Activated CD4-positive, alpha-beta memory T cell treated with anti-CD3 and anti-CD28 coated beads for 36 hours (primary cell): ENCODE data around the gene DAB2. TPM values are rescaled to one million over a fixed set of nuclear protein-coding genes. Genes with fewer than 3 reads are reported as not detected.

ENCODE experiments used
- CTCF ChIA-PET: fragments of 350-600 bp; sonication (Branson Sonifier 250); formaldehyde crosslinking; loops from one replicate; lab custom pipeline; 2021; ENCODE audit warnings: antibody characterized with exemption, inconsistent platforms; lab: Charles Lee
- POLR2A ChIA-PET: fragments of 350-600 bp; sonication (Branson Sonifier 250); formaldehyde crosslinking; loops from one replicate; lab custom pipeline; 2021; ENCODE audit warnings: antibody characterized with exemption; lab: Charles Lee
- DNase-seq: peaks from one replicate; pipeline ENCODE4 v3.0.0-alpha.2; 2020
- H3K27ac Mint-ChIP-seq: one replicate; pipeline ENCODE4 v1.8.0; 2021; ENCODE audit warnings: mixed read lengths
- H3K27me3 Mint-ChIP-seq: one replicate; pipeline ENCODE4 v1.8.0; 2021; ENCODE audit warnings: mixed read lengths
- H3K36me3 Mint-ChIP-seq: one replicate; pipeline ENCODE4 v1.8.0; 2021; ENCODE audit warnings: mixed read lengths
- H3K4me1 Mint-ChIP-seq: one replicate; pipeline ENCODE4 v1.8.0; 2021; ENCODE audit warnings: low read depth, mixed read lengths
- H3K4me3 Mint-ChIP-seq: one replicate; pipeline ENCODE4 v1.8.0; 2021; ENCODE audit warnings: mild to moderate bottlenecking, mixed read lengths
- H3K9me3 Mint-ChIP-seq: one replicate; pipeline ENCODE4 v1.8.0; 2021; ENCODE audit warnings: mixed read lengths
- intact Hi-C: fragments of 100-400 bp; cut with micrococcal nuclease; formaldehyde crosslinking; loops from one replicate; pipeline ENCODE4 v1.15.1; 2023
- total RNA-seq, 2 experiments: library from RNA; stranded (reverse); gene quantifications; one replicate each; pipeline ENCODE4 v1.2.3, GENCODE V29; 2021

The DAB2 gene
- total RNA-seq, 2 experiments from 2014 or later = not detected

DNA sequence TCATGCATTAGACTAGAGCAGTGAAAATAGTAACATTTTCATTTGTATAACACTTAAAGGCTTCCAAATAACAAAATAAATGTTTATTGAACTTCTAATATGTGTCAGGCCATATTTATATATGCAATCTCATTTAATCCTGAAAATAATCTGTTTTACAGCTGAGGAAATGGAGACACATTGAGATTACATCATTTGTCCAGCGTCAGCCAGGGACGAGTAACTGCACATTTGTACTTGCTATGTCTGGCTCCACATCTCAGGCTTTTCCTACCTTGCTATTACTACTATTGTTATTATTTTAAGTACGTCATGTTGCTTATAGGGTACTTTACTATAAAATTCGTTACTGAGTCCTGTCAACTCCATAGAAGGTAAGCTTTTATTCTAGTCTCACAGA, 56.7 kb downstream of the DAB2 start:
- Mint-ChIP-seq H3K9me3 (no peaks in the 10 kb centered on the region), H3K4me1 (peaks cover 3% of the 10 kb centered on the region), H3K27ac (no peak overlapping the region), H3K36me3 (no peaks in the 10 kb centered on the region), H3K27me3 (no peaks in the 10 kb centered on the region), H3K4me3 (no peak overlapping the region)
- CTCF ChIA-PET = interaction anchor here (0.7 to 1.7 kb wide), 3 partner anchors 8 to 150 kb away, joined by 3 to 5 read pairs (median 4); partner anchors contain the start of gene DAB2
- POLR2A ChIA-PET = no interaction called here
- intact Hi-C loops = no loop called here
- no peak for DNase-seq

GRCh38 chr5:39367711-39368110, 57.1 kb downstream of the DAB2 start:
- no peak for DNase-seq
- no peaks in the 10 kb centered on the region for H3K27me3 Mint-ChIP-seq
- no peak overlapping the region for H3K4me3 Mint-ChIP-seq
- H3K9me3 Mint-ChIP-seq = no peaks in the 10 kb centered on the region
- H3K36me3 Mint-ChIP-seq = no peaks in the 10 kb centered on the region
- CTCF ChIA-PET = interaction anchor here (1.2 kb wide), 1 partner anchor 9 kb away, joined by 4 read pairs; no protein-coding TSS in a partner anchor
- POLR2A ChIA-PET = no interaction called here
- intact Hi-C loops = no loop called here
- peaks cover 3% of the 10 kb centered on the region for H3K4me1 Mint-ChIP-seq
- no peak overlapping the region for H3K27ac Mint-ChIP-seq

DNA sequence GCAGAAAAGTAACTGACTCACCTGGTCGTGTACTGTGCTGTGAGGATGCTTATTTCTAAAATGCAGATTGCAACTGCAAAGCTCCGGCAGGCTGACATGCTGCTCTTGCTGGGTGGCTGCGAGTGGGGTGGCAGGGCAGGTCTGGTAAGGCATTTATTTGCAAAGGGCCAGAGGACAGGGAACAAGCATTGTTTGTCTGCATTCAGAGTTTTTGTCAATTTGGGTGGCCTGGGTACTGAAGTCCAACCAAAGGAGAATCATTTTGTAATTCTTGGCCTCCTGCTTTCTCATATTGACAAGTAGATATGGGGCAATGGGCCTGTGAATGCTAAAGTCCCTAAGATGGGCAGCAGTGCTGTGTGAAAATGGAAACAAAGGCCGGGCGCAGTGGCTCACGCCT, 60.4 kb downstream of the DAB2 start, which contains the start of gene C9:
Gene C9, minus strand, starts transcription at position 129 of the 400 bp plus-strand sequence. Its CDS starts 31 bp downstream, at position 98.
- H3K4me3 Mint-ChIP-seq = no peak within 1 kb of the TSS
- H3K9me3 Mint-ChIP-seq = no peaks in the 10 kb centered on the region
- ChIA-PET POLR2A (no interaction called here), CTCF (no interaction called here)
- no peaks in the 10 kb centered on the region for H3K27me3 Mint-ChIP-seq
- no peaks in the 10 kb centered on the region for H3K36me3 Mint-ChIP-seq
- no peak within 1 kb of the TSS for H3K27ac Mint-ChIP-seq
- intact Hi-C loops = no loop called here
- DNase-seq = no peak
- peaks cover 7% of the 10 kb centered on the region for H3K4me1 Mint-ChIP-seq

- intact Hi-C loops = no loop called here
- no peak overlapping the region for H3K27ac Mint-ChIP-seq
- no peak for DNase-seq
- ChIA-PET POLR2A (no interaction called here), CTCF (interaction anchor here (1.2 kb wide), 1 partner anchor 13 kb away, joined by 6 read pairs; no protein-coding TSS in a partner anchor)
- no peak overlapping the region for H3K4me3 Mint-ChIP-seq
- H3K4me1 Mint-ChIP-seq = peaks cover 7% of the 10 kb centered on the region
- H3K36me3 Mint-ChIP-seq = no peaks in the 10 kb centered on the region
- no peaks in the 10 kb centered on the region for H3K9me3 Mint-ChIP-seq
- no peaks in the 10 kb centered on the region for H3K27me3 Mint-ChIP-seq
Measured at GRCh38 chr5:39363217-39363616, 61.6 kb downstream of the DAB2 start.

GRCh38 chr5:39362646-39363045, 62.1 kb downstream of the DAB2 start:
- intact Hi-C loops = no loop called here
- Mint-ChIP-seq H3K27ac (no peak overlapping the region), H3K9me3 (no peaks in the 10 kb centered on the region), H3K27me3 (no peaks in the 10 kb centered on the region), H3K36me3 (no peaks in the 10 kb centered on the region), H3K4me3 (no peak overlapping the region), H3K4me1 (peaks cover 7% of the 10 kb centered on the region)
- DNase-seq = no peak
- ChIA-PET CTCF (interaction anchor here (1.2 kb wide), 1 partner anchor 13 kb away, joined by 6 read pairs; no protein-coding TSS in a partner anchor), POLR2A (no interaction called here)

GRCh38 chr5:39361306-39361705, 63.5 kb downstream of the DAB2 start:
- ChIA-PET POLR2A (no interaction called here), CTCF (interaction anchor here (1.6 kb wide), 1 partner anchor 10 kb away, joined by 5 read pairs; no protein-coding TSS in a partner anchor)
- Mint-ChIP-seq H3K4me1 (peaks cover 7% of the 10 kb centered on the region), H3K4me3 (no peak overlapping the region), H3K27ac (no peak overlapping the region), H3K9me3 (no peaks in the 10 kb centered on the region), H3K27me3 (no peaks in the 10 kb centered on the region), H3K36me3 (no peaks in the 10 kb centered on the region)
- intact Hi-C loops = no loop called here
- no peak for DNase-seq

DNA sequence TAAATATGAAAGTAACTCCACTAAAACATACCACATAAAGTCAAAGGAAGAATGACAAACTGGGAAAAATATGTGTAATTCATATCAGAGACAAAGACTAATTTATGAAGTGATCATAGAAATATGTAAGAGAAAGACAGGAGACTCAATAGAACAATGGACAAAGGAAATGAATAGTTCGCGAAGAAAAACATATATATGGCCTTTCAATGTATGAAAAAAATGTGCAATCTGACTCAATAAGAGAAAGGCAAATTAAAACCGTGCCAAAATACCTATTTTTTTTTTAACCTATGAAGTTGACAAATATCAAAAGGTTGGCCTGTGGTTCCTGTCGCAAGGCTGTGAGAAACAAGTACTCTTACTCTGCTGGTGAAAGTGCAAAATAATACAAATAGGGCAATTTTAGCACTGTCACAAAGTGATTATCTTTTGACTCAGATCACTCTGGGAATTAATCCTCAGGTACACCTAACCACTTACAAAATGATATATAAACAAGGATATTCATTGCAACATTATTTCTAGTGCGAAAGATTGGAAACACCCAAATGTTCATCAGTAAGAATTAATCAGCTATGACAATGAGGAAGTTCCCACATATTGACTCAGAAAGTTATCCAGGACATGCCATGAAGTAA, 64.2 kb downstream of the DAB2 start:
- H3K27ac Mint-ChIP-seq = no peak overlapping the region
- CTCF ChIA-PET = interaction anchor here (1.6 kb wide), 1 partner anchor 11 kb away, joined by 5 read pairs; no protein-coding TSS in a partner anchor
- peaks cover 7% of the 10 kb centered on the region for H3K4me1 Mint-ChIP-seq
- no peaks in the 10 kb centered on the region for H3K27me3 Mint-ChIP-seq
- peak; percentile 14 for DNase-seq
- POLR2A ChIA-PET = no interaction called here
- no peak overlapping the region for H3K4me3 Mint-ChIP-seq
- H3K36me3 Mint-ChIP-seq = no peaks in the 10 kb centered on the region
- intact Hi-C loops = no loop called here
- no peaks in the 10 kb centered on the region for H3K9me3 Mint-ChIP-seq

GRCh38 chr5:39356263-39356662, 68.5 kb downstream of the DAB2 start:
- peaks cover 7% of the 10 kb centered on the region for H3K4me1 Mint-ChIP-seq
- no peak overlapping the region for H3K27ac Mint-ChIP-seq
- ChIA-PET POLR2A (no interaction called here), CTCF (interaction anchor here (1.7 kb wide), 1 partner anchor 20 kb away, joined by 6 read pairs; no protein-coding TSS in a partner anchor)
- peaks cover 13% of the 10 kb centered on the region for H3K9me3 Mint-ChIP-seq
- no peaks in the 10 kb centered on the region for H3K36me3 Mint-ChIP-seq
- no peaks in the 10 kb centered on the region for H3K27me3 Mint-ChIP-seq
- H3K4me3 Mint-ChIP-seq = no peak overlapping the region
- intact Hi-C loops = no loop called here
- no peak for DNase-seq

DNA sequence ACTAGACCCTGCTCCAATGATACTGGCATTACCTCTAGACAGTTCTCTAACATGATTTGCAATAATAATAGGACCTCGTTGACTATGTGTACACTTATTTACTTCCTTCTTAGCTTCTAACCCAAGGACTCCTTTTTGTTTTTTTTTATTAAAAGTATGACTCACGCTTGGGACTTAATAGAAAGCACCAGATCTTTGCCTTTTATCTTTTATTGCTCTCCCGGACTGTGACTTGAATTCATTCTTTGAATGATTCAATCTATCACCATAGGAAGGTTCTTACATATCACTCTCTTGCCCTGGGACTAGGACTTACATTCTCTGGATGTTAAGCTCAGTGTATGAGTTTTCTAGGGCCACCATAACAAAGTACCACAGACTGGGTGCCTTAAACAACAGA, 69.5 kb downstream of the DAB2 start:
- no peak for DNase-seq
- POLR2A ChIA-PET = no interaction called here

DNA sequence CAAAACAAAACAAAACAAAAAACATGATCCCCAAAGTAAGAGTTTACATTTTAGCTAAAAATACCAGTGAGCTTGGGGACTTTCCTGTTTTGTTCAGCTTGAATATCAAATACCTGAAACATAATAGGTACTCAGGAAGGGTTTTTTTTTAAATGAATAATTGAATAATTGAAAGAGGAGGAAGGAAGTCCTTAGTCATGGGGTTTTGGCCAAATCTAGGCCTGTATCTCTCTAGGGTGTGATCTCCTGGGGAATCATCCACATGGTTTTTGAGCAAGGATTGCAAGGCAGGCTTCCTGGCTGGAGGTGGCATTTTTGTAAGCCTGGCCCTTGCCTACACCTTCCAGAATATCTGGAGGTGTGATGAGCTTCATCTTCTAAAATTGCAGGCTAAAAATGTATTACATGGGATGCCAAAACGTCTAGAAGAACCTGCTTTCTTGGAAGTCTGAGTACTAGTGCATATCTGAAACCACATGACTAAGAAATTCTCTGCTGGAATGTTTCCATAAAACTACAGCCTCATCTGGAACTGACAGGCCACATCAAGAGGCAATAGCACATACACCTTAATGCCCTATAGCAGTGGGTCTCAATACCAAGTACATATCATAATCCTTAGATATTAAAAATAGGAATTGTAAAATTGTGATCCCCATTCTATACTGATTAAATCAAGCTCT, 70.9 kb downstream of the DAB2 start:
- Mint-ChIP-seq H3K36me3 (no peaks in the 10 kb centered on the region), H3K9me3 (peaks cover 33% of the 10 kb centered on the region), H3K27me3 (no peaks in the 10 kb centered on the region), H3K4me3 (no peak overlapping the region), H3K4me1 (no peaks in the 10 kb centered on the region), H3K27ac (no peak overlapping the region)
- no peak for DNase-seq
- intact Hi-C loops = no loop called here
- POLR2A ChIA-PET = interaction anchor here (0.6 kb wide), 1 partner anchor 238 kb away, joined by 3 read pairs; no protein-coding TSS in a partner anchor
- CTCF ChIA-PET = interaction anchor here (0.6 kb wide), 1 partner anchor 70 kb away, joined by 3 read pairs; no protein-coding TSS in a partner anchor

More for the DNA sequence above, 69.5 kb downstream of the DAB2 start:
- intact Hi-C loops = no loop called here
- Mint-ChIP-seq H3K9me3 (peaks cover 22% of the 10 kb centered on the region), H3K4me1 (peaks cover under 1% of the 10 kb centered on the region), H3K4me3 (no peak overlapping the region), H3K36me3 (no peaks in the 10 kb centered on the region), H3K27ac (no peak overlapping the region), H3K27me3 (no peaks in the 10 kb centered on the region)
- CTCF ChIA-PET = interaction anchor here (1.7 kb wide), 1 partner anchor 21 kb away, joined by 6 read pairs; no protein-coding TSS in a partner anchor

GRCh38 chr5:39352951-39353350, 71.8 kb downstream of the DAB2 start:
- ChIA-PET POLR2A (interaction anchor here (0.6 kb wide), 1 partner anchor 237 kb away, joined by 3 read pairs; no protein-coding TSS in a partner anchor), CTCF (interaction anchor here (0.6 kb wide), 1 partner anchor 69 kb away, joined by 3 read pairs; no protein-coding TSS in a partner anchor)
- no peak overlapping the region for H3K4me3 Mint-ChIP-seq
- intact Hi-C loops = no loop called here
- H3K36me3 Mint-ChIP-seq = no peaks in the 10 kb centered on the region
- H3K9me3 Mint-ChIP-seq = peaks cover 33% of the 10 kb centered on the region
- DNase-seq = no peak
- H3K27me3 Mint-ChIP-seq = no peaks in the 10 kb centered on the region
- no peaks in the 10 kb centered on the region for H3K4me1 Mint-ChIP-seq
- H3K27ac Mint-ChIP-seq = no peak overlapping the region

GRCh38 chr5:39352170-39352569, 72.6 kb downstream of the DAB2 start:
- no peaks in the 10 kb centered on the region for H3K36me3 Mint-ChIP-seq
- intact Hi-C loops = no loop called here
- no peak overlapping the region for H3K27ac Mint-ChIP-seq
- no peak overlapping the region for H3K4me3 Mint-ChIP-seq
- CTCF ChIA-PET = no interaction called here
- no peak for DNase-seq
- H3K4me1 Mint-ChIP-seq = no peaks in the 10 kb centered on the region
- POLR2A ChIA-PET = no interaction called here
- peaks cover 33% of the 10 kb centered on the region for H3K9me3 Mint-ChIP-seq
- peaks cover 2% of the 10 kb centered on the region for H3K27me3 Mint-ChIP-seq
